OCI-LY7 (cell line): ENCODE measurements around the gene SPNS2. TPM values are rescaled to one million over a fixed set of nuclear protein-coding genes. Genes with fewer than 3 reads are reported as not detected.

Experiments used
- BruUV-seq: library from RNA; stranded (reverse); fragments of 400-500 nt; replicated peaks from 2 replicates; lab custom pipeline; 2021; lab: Mats Ljungman, UMichigan
- CTCF ChIA-PET: fragments of 300-600 bp; sonication (Branson Sonifier 250); formaldehyde crosslinking; loops from one replicate; lab custom pipeline; 2022; ENCODE audit warnings: antibody characterized with exemption; ENCODE audit not compliant: unreplicated experiment; lab: Charles Lee
- POLR2A ChIA-PET: fragments of 300-600 bp; sonication (Branson Sonifier 250); formaldehyde crosslinking; loops from one replicate; lab custom pipeline; 2022; ENCODE audit warnings: antibody characterized with exemption; lab: Charles Lee
- DNase-seq: peaks from one replicate; pipeline ENCODE4 v3.0.0-alpha.2; 2015; ENCODE audit warnings: low spot score
- H2AFZ ChIP-seq: fragments of 200-600 bp; sonication (generic), shearing (Covaris generic); 2 replicates; pipeline ENCODE4 v1.6.1; 2014; ENCODE audit warnings: mild to moderate bottlenecking, antibody characterized with exemption, low read length, moderate library complexity
- H3K27ac ChIP-seq: fragments of 200-600 bp; sonication (generic); 2 replicates; pipeline ENCODE4 v1.5.1; 2014; ENCODE audit warnings: mixed run types, low read depth, mild to moderate bottlenecking, moderate library complexity, low read length, inconsistent platforms; ENCODE audit not compliant: poor library complexity, severe bottlenecking
- H3K36me3 ChIP-seq: fragments of 200-600 bp; sonication (generic); 2 replicates; pipeline ENCODE4 v1.6.1; 2014; ENCODE audit warnings: mild to moderate bottlenecking, antibody characterized with exemption, low read length, moderate library complexity, mixed read lengths; ENCODE audit not compliant: insufficient read depth
- H3K4me1 ChIP-seq: fragments of 200-600 bp; sonication (generic); 2 replicates; pipeline ENCODE4 v1.5.1; 2014; ENCODE audit warnings: mild to moderate bottlenecking, low read length; ENCODE audit not compliant: insufficient read depth, poor library complexity, severe bottlenecking
- H3K4me2 ChIP-seq: fragments of 200-600 bp; sonication (generic); 2 replicates; pipeline ENCODE4 v1.6.1; 2014; ENCODE audit warnings: mild to moderate bottlenecking, low read length
- H3K4me3 ChIP-seq: fragments of 200-600 bp; sonication (generic); 2 replicates; pipeline ENCODE4 v1.5.1; 2014; ENCODE audit warnings: mild to moderate bottlenecking, low read depth, low read length; ENCODE audit not compliant: poor library complexity, severe bottlenecking
- H3K79me2 ChIP-seq: fragments of 200-600 bp; sonication (generic); 2 replicates; pipeline ENCODE4 v1.6.1; 2016; ENCODE audit warnings: low read depth, mild to moderate bottlenecking, low read length, moderate library complexity, mixed read lengths; ENCODE audit not compliant: insufficient read depth
- H3K9me2 ChIP-seq: fragments of 200-600 bp; sonication (generic); 2 replicates; pipeline ENCODE4 v1.6.1; 2016; ENCODE audit warnings: mild to moderate bottlenecking, low read length, mixed read lengths; ENCODE audit not compliant: insufficient read depth
- H3K9me3 ChIP-seq: fragments of 200-600 bp; sonication (generic); 2 replicates; pipeline ENCODE4 v1.6.1; 2014; ENCODE audit warnings: mild to moderate bottlenecking, mixed run types, low read length, mixed read lengths
- H4K20me1 ChIP-seq: fragments of 200-600 bp; sonication (generic); 2 replicates; pipeline ENCODE4 v1.6.1; 2014; ENCODE audit warnings: mild to moderate bottlenecking, antibody characterized with exemption, low read length, moderate library complexity, mixed read lengths; ENCODE audit not compliant: insufficient read depth
- EZH2phosphoT487 ChIP-seq: fragments of 200-600 bp; sonication (generic); IDR thresholded peaks from 2 replicates; pipeline ENCODE4 v1.6.1; 2018; ENCODE audit warnings: low read depth, borderline replicate concordance, mild to moderate bottlenecking, mixed run types, antibody characterized with exemption, low read length, moderate library complexity, mixed read lengths
- intact Hi-C: fragments of 100-400 bp; cut with micrococcal nuclease; formaldehyde crosslinking; loops from one replicate; pipeline ENCODE4 v1.10.0; 2022; ENCODE audit not compliant: unreplicated experiment
- total RNA-seq, 2 experiments: library from RNA; depleted of rRNA in 1 of 2; stranded (reverse); fragments of >200 nt in 1 of 2; shearing (Covaris generic) in 1 of 2; gene quantifications; 2 replicates each; pipeline ENCODE4 v1.2.3, GENCODE V29; 2014 to 2022
- TF ChIP-seq, protein P1 (sequence below): fragments of 200-600 bp; sonication (generic); conservative IDR thresholded peaks from 2 replicates; pipeline ENCODE4 v1.5.1; 2014; ENCODE audit warnings: mild to moderate bottlenecking, antibody characterized with exemption, low read length, moderate library complexity, mixed read lengths

SPNS2 gene
- total RNA-seq, 2 experiments from 2014 or later: 1.6 to 5.4 TPM

DNA sequence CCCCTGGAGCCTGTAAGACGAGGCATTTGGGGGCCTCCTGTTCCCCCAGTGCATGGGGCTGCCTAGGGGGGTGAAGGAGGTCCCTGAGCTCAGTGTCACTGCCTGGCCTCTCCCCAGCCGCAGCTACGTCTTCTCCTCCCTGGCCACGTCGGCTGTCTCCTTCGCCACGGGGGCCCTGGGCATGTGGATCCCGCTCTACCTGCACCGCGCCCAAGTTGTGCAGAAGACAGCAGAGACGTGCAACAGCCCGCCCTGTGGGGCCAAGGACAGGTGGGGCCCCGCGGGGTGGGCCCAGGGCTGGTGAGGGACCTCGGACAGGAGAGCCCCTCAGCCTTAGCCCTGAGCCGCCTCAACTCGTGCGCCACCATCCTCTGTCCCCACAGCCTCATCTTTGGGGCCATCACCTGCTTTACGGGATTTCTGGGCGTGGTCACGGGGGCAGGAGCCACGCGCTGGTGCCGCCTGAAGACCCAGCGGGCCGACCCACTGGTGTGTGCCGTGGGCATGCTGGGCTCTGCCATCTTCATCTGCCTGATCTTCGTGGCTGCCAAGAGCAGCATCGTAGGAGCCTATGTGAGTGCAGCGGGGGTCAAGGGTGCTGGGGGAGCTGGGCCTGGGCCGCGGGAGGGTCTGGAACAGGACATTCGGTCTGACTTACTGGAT lies 34.3 kb downstream of the SPNS2 start:
- Histone ChIP-seq H3K4me1 (peaks cover 7% of the 10 kb centered on the region), H4K20me1 (no peaks in the 10 kb centered on the region), H3K9me3 (no peaks in the 10 kb centered on the region), H3K36me3 (peaks cover 15% of the 10 kb centered on the region), H3K79me2 (no peaks in the 10 kb centered on the region), H3K4me3 (no peak overlapping the region), H3K4me2 (no peak overlapping the region), H3K27ac (no peak overlapping the region), H2AFZ (no peak overlapping the region), H3K9me2 (no peaks in the 10 kb centered on the region)
- no TSS peak for BruUV-seq
- intact Hi-C loops: no loop called here
- CTCF ChIA-PET: no interaction called here
- POLR2A ChIA-PET: no interaction called here
- DNase-seq: no peak
- TF ChIP-seq EZH2phosphoT487: no peak
- TF ChIP-seq, protein P1, sequence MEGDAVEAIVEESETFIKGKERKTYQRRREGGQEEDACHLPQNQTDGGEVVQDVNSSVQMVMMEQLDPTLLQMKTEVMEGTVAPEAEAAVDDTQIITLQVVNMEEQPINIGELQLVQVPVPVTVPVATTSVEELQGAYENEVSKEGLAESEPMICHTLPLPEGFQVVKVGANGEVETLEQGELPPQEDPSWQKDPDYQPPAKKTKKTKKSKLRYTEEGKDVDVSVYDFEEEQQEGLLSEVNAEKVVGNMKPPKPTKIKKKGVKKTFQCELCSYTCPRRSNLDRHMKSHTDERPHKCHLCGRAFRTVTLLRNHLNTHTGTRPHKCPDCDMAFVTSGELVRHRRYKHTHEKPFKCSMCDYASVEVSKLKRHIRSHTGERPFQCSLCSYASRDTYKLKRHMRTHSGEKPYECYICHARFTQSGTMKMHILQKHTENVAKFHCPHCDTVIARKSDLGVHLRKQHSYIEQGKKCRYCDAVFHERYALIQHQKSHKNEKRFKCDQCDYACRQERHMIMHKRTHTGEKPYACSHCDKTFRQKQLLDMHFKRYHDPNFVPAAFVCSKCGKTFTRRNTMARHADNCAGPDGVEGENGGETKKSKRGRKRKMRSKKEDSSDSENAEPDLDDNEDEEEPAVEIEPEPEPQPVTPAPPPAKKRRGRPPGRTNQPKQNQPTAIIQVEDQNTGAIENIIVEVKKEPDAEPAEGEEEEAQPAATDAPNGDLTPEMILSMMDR: no peak

DNA sequence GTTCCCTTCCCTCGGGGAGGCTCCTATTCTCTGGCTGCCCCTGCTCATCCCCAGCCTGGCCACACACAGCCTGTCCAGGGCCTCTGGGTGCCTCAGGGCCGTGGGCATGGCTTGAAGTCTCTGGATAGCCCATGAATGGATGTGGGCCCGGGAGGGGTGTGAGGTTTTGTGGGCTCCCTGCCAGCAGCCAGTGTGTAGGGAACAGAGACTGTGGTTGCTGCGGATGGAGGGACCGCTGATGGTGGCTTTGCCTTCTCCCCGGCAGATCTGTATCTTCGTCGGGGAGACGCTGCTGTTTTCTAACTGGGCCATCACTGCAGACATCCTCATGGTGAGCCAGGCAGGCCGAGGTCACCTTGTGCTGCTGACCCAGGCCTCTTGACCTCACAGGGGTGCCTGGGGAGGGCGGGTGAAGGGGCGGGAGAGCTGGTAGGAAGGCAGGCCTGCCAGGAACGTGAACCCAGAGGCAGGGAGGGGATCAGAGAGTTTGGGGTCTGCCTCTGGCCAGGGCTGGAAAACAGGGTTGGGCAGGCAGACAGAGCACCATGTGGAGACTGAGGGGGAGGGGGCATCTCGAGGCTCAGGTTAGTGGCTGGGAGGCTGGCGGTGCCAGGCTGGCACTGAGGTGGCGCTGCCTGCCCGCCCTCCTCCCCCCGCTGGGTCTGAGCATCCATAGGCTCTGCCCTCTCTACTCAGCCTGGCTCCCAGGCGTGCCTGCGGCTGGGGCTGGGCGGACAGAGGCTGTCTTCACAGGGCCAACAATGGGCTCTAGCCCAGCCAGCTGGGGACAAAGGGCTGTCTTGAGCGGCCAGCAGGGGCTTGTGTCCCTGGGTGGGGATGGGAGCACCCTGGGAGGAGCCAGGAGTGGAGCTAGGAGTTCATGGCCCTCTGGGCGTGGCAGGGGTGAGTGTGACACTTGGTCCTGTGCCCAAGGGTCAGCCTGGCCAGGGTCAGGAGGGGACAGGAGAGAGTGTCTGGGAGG lies 35.1 kb downstream of the SPNS2 start:
- no peak overlapping the region for H2AFZ ChIP-seq
- no peaks in the 10 kb centered on the region for H4K20me1 ChIP-seq
- CTCF ChIA-PET: interaction anchor here (1.3 kb wide), 1 partner anchor 10 kb away, joined by 6 read pairs; no protein-coding TSS in a partner anchor
- BruUV-seq: no TSS peak
- no peaks in the 10 kb centered on the region for H3K79me2 ChIP-seq
- H3K36me3 ChIP-seq: peaks cover 23% of the 10 kb centered on the region
- POLR2A ChIA-PET: no interaction called here
- DNase-seq: no peak
- intact Hi-C loops: no loop called here
- no peak for TF ChIP-seq EZH2phosphoT487
- TF ChIP-seq, protein P1: no peak
- no peaks in the 10 kb centered on the region for H3K9me3 ChIP-seq
- H3K27ac ChIP-seq: no peak overlapping the region
- no peak overlapping the region for H3K4me2 ChIP-seq
- no peak overlapping the region for H3K4me3 ChIP-seq
- no peaks in the 10 kb centered on the region for H3K9me2 ChIP-seq
- H3K4me1 ChIP-seq: peaks cover 7% of the 10 kb centered on the region
